Activated CD4-positive, alpha-beta T cell treated with anti-CD3 and anti-CD28 coated beads, Interleukin-2, Interleukin-4, amounts not matched to agents 100 ng/mL and 50 ng/mL, durations not matched to agents 16 hours and 8 hours (primary cell): Measurements from ENCODE around the gene FBXL2.
A peak's percentile ranks its signal among the peaks of the same experiment; 100 is the strongest.
"Not testable (repeated sequence)": the region's sequence is repeated elsewhere in the genome, so short reads cannot be mapped to it uniquely, and the experiment has no call there.

Experiments used
- DNase-seq: peaks from one replicate; pipeline ENCODE4 v3.0.0-alpha.2; 2020; ENCODE audit warnings: low spot score

Gene FBXL2

GRCh38 chr3:33385423-33385822, 108.2 kb downstream of the FBXL2 start:
- peak; percentile 82 for DNase-seq

- DNase-seq = no peak
These were observed 109.4 kb downstream of the FBXL2 start for GRCh38 chr3:33386631-33387030.

- DNase-seq = no peak
These were observed 111.3 kb downstream of the FBXL2 start for GRCh38 chr3:33388374-33389100.

GRCh38 chr3:33389908-33390307, 112.7 kb downstream of the FBXL2 start:
- DNase-seq = no peak

- DNase-seq = no peak
These were observed 114.2 kb downstream of the FBXL2 start for GRCh38 chr3:33391255-33391995.

- no peak for DNase-seq
These were observed 114.9 kb downstream of the FBXL2 start for GRCh38 chr3:33392144-33392543.

GRCh38 chr3:33392703-33393125, 115.5 kb downstream of the FBXL2 start:
- no peak for DNase-seq

- DNase-seq = no peak
These were observed 117.3 kb downstream of the FBXL2 start for GRCh38 chr3:33394403-33395054.

- no peak for DNase-seq
These were observed 118.7 kb downstream of the FBXL2 start for GRCh38 chr3:33395900-33396299.

GRCh38 chr3:33398410-33398809, 121.2 kb downstream of the FBXL2 start:
- DNase-seq = no peak

GRCh38 chr3:33401781-33402180, 124.5 kb downstream of the FBXL2 start:
- DNase-seq = no peak

GRCh38 chr3:33402936-33403335, 125.7 kb downstream of the FBXL2 start:
- DNase-seq = no peak

- no peak for DNase-seq
These were observed 126.5 kb downstream of the FBXL2 start for GRCh38 chr3:33403756-33404155.

GRCh38 chr3:33410816-33411215, 133.6 kb downstream of the FBXL2 start:
- not testable (repeated sequence) for DNase-seq

- DNase-seq = peak; percentile 53
These were observed 139.9 kb downstream of the FBXL2 start for GRCh38 chr3:33417066-33417673.

GRCh38 chr3:33419948-33420347, 142.7 kb downstream of the FBXL2 start:
- DNase-seq = no peak

- DNase-seq = no peak
These were observed 143.7 kb downstream of the FBXL2 start for GRCh38 chr3:33420966-33421365.

GRCh38 chr3:33424606-33425452, 147.6 kb downstream of the FBXL2 start:
- no peak for DNase-seq

- no peak for DNase-seq
These were observed 148.2 kb downstream of the FBXL2 start for GRCh38 chr3:33425453-33425852.

- DNase-seq = no peak
These were observed 148.8 kb downstream of the FBXL2 start for GRCh38 chr3:33426068-33426467.

GRCh38 chr3:33426630-33427317, 149.5 kb downstream of the FBXL2 start:
- no peak for DNase-seq
